SK-N-SH (cell line): Measurements from ENCODE around the gene CD34. TPM values are rescaled to one million over a fixed set of nuclear protein-coding genes. Genes with fewer than 3 reads are reported as not detected.

Experiments
- CTCF ChIA-PET: fragments of 300-600, 350-600 bp; formaldehyde crosslinking; extraction: SDS; loops from one replicate; lab custom pipeline; 2021; lab: Yijun Ruan, JAX
- POLR2A ChIA-PET: fragments of 350-600 bp; sonication (Branson Sonifier 250); formaldehyde crosslinking; extraction: SDS; loops from one replicate; lab custom pipeline; 2020; ENCODE audit warnings: antibody characterized with exemption, inconsistent platforms; lab: Yijun Ruan, JAX
- DNase-seq: peaks from one replicate; pipeline ENCODE4 v3.0.0; 2012
- H2AFZ ChIP-seq: fragments of 200-600 bp; sonication (generic); 2 replicates; pipeline ENCODE4 v1.8.1; 2016; ENCODE audit warnings: antibody characterized with exemption, mild to moderate bottlenecking, low read depth
- H3F3A ChIP-seq: fragments of 200-600 bp; sonication (generic); replicated peaks from 2 replicates; pipeline ENCODE3; 2016; ENCODE audit warnings: antibody characterized with exemption, mild to moderate bottlenecking; ENCODE audit not compliant: insufficient read depth
- H3K27ac ChIP-seq, 2 experiments: fragments of 200-500 bp in 1 of 2; fragments of 200-600 bp in 1 of 2; sonication (Bioruptor generic) in 1 of 2; sonication (generic), shearing (Covaris generic) in 1 of 2; 2 replicates each; pipeline versions ENCODE4 v1.5.1 to v1.6.1; 2014 to 2016; ENCODE audit warnings: low read depth in 2 of 2, inconsistent platforms in 1 of 2, low read length in 1 of 2, mild to moderate bottlenecking in 1 of 2, mixed read lengths in 1 of 2
- H3K27me3 ChIP-seq: fragments of 200-600 bp; sonication (generic), shearing (Covaris generic); 2 replicates; pipeline ENCODE4 v1.6.1; 2016; ENCODE audit warnings: mixed run types; ENCODE audit not compliant: insufficient read depth
- H3K36me3 ChIP-seq, 2 experiments: fragments of 200-500 bp in 1 of 2; fragments of 200-600 bp in 1 of 2; sonication (Bioruptor generic) in 1 of 2; sonication (generic) in 1 of 2; replicated peaks in 1 of 2; 2 replicates each; pipeline versions ENCODE3 to v1.5.1; 2014 to 2016; ENCODE audit warnings: low read length in 1 of 2, mild to moderate bottlenecking in 1 of 2; ENCODE audit not compliant: insufficient read depth in 2 of 2, control insufficient read depth in 1 of 2
- H3K4me1 ChIP-seq, 2 experiments: fragments of 200-500 bp in 1 of 2; fragments of 200-600 bp in 1 of 2; sonication (Bioruptor generic) in 1 of 2; sonication (generic), shearing (Covaris generic) in 1 of 2; 2 replicates each; pipeline versions ENCODE4 v1.5.1 to v1.6.1; 2014 to 2016; ENCODE audit warnings: low read depth in 1 of 2, low read length in 1 of 2, mixed run types in 1 of 2; ENCODE audit not compliant: insufficient read depth in 2 of 2, control insufficient read depth in 1 of 2
- H3K4me2 ChIP-seq: fragments of 200-600 bp; sonication (generic), shearing (Covaris generic); 2 replicates; pipeline ENCODE4 v1.6.1; 2017; ENCODE audit warnings: mixed run types
- H3K4me3 ChIP-seq, 2 experiments: fragments of 200-500 bp in 1 of 2; fragments of 200-600 bp in 1 of 2; sonication (Bioruptor generic) in 1 of 2; sonication (generic), shearing (Covaris generic) in 1 of 2; 2 replicates each; pipeline versions ENCODE4 v1.5.1 to v1.8.1; 2014 to 2016; ENCODE audit warnings: low read depth in 2 of 2, inconsistent platforms in 1 of 2, low read length in 1 of 2, mild to moderate bottlenecking in 1 of 2, mixed read lengths in 1 of 2, moderate library complexity in 1 of 2
- H3K79me2 ChIP-seq: fragments of 200-600 bp; sonication (generic); 2 replicates; pipeline ENCODE4 v1.8.1; 2017; ENCODE audit warnings: mild to moderate bottlenecking; ENCODE audit not compliant: insufficient read depth
- H3K9ac ChIP-seq: fragments of 200-600 bp; sonication (generic); 2 replicates; pipeline ENCODE4 v1.6.1; 2017; ENCODE audit warnings: mixed run types
- H3K9me2 ChIP-seq: fragments of 200-600 bp; sonication (generic); 2 replicates; pipeline ENCODE4 v1.6.1; 2017; ENCODE audit warnings: mixed run types
- H3K9me3 ChIP-seq: fragments of 200-600 bp; sonication (generic); 2 replicates; pipeline ENCODE4 v1.6.1; 2017; ENCODE audit warnings: mixed run types, mild to moderate bottlenecking, moderate library complexity
- H4K20me1 ChIP-seq: fragments of 200-600 bp; sonication (generic); 2 replicates; pipeline ENCODE4 v1.6.1; 2017; ENCODE audit warnings: mild to moderate bottlenecking, mixed run types; ENCODE audit not compliant: insufficient read depth
- CHD2 ChIP-seq: fragments of 150-350 bp; IDR thresholded peaks from 2 replicates; pipeline ENCODE4 v1.6.1; 2018; ENCODE audit warnings: low read length; ENCODE audit not compliant: partially characterized antibody
- ELF1 ChIP-seq: IDR thresholded peaks from 2 replicates; pipeline ENCODE4 v1.4.0; 2012
- FOSL2 ChIP-seq: IDR thresholded peaks from 2 replicates; pipeline ENCODE4 v1.4.0; 2012; ENCODE audit warnings: low read depth, mild to moderate bottlenecking, moderate library complexity, borderline replicate concordance
- FOXM1 ChIP-seq: IDR thresholded peaks from 2 replicates; pipeline ENCODE4 v1.4.0; 2012; ENCODE audit warnings: low read depth, mild to moderate bottlenecking
- JUND ChIP-seq: IDR thresholded peaks from 2 replicates; pipeline ENCODE4 v1.4.0; 2012
- MEF2A ChIP-seq: IDR thresholded peaks from 2 replicates; pipeline ENCODE4 v1.4.0; 2012; ENCODE audit warnings: low read depth, borderline replicate concordance
- MXI1 ChIP-seq: IDR thresholded peaks from 2 replicates; pipeline ENCODE4 v1.6.1; 2012; ENCODE audit warnings: mild to moderate bottlenecking, low read depth, low read length, improper control_type of control experiment
- NFIC ChIP-seq: IDR thresholded peaks from 2 replicates; pipeline ENCODE4 v1.4.0; 2012; ENCODE audit warnings: borderline replicate concordance
- POLR2AphosphoS5 ChIP-seq: IDR thresholded peaks from 2 replicates; pipeline ENCODE4 v1.6.1; 2012; ENCODE audit warnings: low read depth, low read length
- RCOR1 ChIP-seq: fragments of 150-350 bp; IDR thresholded peaks from 2 replicates; pipeline ENCODE4 v1.6.1; 2017; ENCODE audit warnings: antibody characterized with exemption, low read length
- RFX5 ChIP-seq: IDR thresholded peaks from 2 replicates; pipeline ENCODE4 v1.6.1; 2012; ENCODE audit warnings: mild to moderate bottlenecking, improper control_type of control experiment, low read length
- RXRA ChIP-seq: IDR thresholded peaks from 2 replicates; pipeline ENCODE4 v1.4.0; 2012; ENCODE audit warnings: low read depth, mild to moderate bottlenecking, borderline replicate concordance
- SIN3A ChIP-seq: IDR thresholded peaks from 2 replicates; pipeline ENCODE4 v1.6.1; 2012; ENCODE audit warnings: low read depth, mild to moderate bottlenecking, low read length, moderate library complexity, borderline replicate concordance
- TAF1 ChIP-seq: IDR thresholded peaks from 2 replicates; pipeline ENCODE4 v1.6.1; 2012; ENCODE audit warnings: low read depth, mild to moderate bottlenecking, low read length, moderate library complexity, borderline replicate concordance
- WGBS: methylation state at CpG from one replicate; pipeline ENCODE4 v1.1.6; 2017; ENCODE audit warnings: low lambda C conversion rate; 5-methylcytosine and 5-hydroxymethylcytosine counted together
- polyA plus RNA-seq, 3 experiments: library from polyadenylated mRNA; depleted of rRNA; stranded (reverse); fragments of >200 nt; gene quantifications; 2 replicates each; pipeline ENCODE4 v1.2.3, GENCODE V29; 2012
- TF ChIP-seq, protein P1 (sequence below): IDR thresholded peaks from 2 replicates; pipeline ENCODE4; 2012
- TF ChIP-seq, protein P2 (sequence below): IDR thresholded peaks from 2 replicates; pipeline ENCODE4 v1.4.0; 2012; ENCODE audit warnings: low read depth
- TF ChIP-seq, protein P3 (sequence below): fragments of 150-350 bp; IDR thresholded peaks from 2 replicates; pipeline ENCODE4 v1.6.1; 2017; ENCODE audit warnings: antibody characterized with exemption, low read length, low read depth, borderline replicate concordance
- TF ChIP-seq, protein P4 (sequence below): fragments of 150-350 bp; IDR thresholded peaks from 2 replicates; pipeline ENCODE4 v1.6.1; 2016; ENCODE audit warnings: mild to moderate bottlenecking, low read depth, low read length

Gene CD34
- polyA plus RNA-seq, 1 of the 3 experiments (the other 2 are of a cell fraction): 0.59 TPM

DNA sequence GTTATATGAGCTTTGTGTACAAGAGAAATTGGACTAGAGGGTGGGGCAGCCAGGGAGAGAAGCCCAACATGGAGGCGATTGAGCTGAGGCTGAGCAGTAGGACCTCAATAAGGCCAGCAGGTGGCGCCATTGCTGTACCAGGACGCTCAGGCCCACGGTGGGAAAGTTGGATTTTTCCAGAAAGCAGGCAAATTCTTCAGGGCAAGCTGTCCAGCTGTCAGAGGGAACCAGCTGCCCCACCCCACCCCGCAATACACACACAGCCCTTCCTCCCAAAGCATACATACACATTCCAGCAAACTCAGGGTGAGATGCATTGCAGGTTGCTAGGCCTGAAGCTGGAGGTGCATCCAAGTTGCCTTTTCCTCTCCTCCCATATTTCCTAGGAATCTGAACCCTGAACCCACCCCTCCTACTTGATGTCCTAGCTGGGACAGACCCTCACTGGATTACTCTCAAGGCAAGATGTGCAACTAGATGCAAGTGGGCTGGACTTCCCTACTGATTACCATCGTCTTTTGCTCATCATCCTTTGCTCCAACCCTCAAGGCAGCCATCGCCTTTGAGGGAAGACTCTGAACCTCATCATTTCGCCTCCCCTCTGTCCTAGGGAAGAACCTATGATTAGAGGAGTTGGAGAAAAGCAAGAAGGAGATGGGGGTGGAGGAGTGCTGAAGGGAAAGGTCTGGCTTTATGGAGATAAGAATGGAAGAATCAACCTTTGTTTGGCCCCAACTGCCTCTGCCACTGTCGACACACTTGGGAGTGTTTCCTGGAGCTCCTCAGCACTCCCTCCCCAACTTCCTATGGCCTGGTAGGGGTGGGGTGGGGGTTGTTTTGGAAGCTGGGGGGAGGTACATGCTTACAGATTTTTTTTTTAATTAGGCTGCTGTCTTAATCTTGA, 25.5 kb downstream of the CD34 start (continued):
- TF ChIP-seq, protein P1, sequence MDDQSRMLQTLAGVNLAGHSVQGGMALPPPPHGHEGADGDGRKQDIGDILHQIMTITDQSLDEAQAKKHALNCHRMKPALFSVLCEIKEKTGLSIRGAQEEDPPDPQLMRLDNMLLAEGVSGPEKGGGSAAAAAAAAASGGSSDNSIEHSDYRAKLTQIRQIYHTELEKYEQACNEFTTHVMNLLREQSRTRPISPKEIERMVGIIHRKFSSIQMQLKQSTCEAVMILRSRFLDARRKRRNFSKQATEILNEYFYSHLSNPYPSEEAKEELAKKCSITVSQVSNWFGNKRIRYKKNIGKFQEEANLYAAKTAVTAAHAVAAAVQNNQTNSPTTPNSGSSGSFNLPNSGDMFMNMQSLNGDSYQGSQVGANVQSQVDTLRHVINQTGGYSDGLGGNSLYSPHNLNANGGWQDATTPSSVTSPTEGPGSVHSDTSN: no peak
- TF ChIP-seq, protein P2, sequence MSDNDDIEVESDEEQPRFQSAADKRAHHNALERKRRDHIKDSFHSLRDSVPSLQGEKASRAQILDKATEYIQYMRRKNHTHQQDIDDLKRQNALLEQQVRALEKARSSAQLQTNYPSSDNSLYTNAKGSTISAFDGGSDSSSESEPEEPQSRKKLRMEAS: 0 out of 2 replicates have a peak, but pooled peaks have one; percentile 16
- TF ChIP-seq RXRA: no peak
- no peak for TF ChIP-seq FOSL2
- TF ChIP-seq RCOR1: no peak
- TF ChIP-seq, protein P3, sequence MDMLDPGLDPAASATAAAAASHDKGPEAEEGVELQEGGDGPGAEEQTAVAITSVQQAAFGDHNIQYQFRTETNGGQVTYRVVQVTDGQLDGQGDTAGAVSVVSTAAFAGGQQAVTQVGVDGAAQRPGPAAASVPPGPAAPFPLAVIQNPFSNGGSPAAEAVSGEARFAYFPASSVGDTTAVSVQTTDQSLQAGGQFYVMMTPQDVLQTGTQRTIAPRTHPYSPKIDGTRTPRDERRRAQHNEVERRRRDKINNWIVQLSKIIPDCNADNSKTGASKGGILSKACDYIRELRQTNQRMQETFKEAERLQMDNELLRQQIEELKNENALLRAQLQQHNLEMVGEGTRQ: no peak
- no peak for TF ChIP-seq JUND
- TF ChIP-seq SIN3A: no peak
- TF ChIP-seq ELF1: no peak
- no peak for TF ChIP-seq MEF2A
- TF ChIP-seq, all 33 proteins: peak for 6

DNA sequence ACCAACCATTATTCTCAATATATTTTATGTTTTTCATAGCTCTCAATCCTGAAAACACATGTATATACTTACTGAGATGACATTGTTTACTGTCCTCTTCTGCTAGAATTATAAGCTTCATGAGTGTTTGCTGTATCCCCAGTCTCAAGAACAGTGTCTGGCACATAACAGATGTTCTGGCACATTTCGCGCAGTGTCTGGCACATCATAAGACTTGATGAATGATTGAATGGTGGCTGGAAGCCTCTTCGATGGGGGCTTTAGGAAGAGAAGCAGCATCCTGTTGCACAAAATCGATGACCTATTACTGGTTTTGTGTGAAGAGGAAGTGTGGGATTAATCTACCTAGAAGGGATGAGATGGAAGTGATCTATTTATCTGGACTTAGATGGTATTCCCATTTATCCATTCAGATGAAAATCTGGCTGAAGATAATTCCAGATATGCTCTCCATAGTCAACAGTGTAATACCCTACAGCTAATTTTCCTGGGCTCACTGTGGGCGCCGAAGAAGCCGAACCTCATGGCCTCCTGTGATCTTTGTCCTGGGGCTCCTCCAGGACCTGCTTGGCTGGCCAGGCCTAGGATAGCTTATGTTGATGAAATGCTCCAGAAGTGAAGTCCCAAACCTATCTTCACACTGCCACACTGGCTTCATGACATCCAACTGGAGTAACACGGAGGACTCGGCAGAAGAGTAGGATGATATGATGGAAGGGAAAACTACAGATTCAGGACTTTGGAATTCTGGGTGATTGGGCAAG, 26.5 kb downstream of the CD34 start:
- ChIA-PET POLR2A (interaction anchor here (3.0 kb wide), 1 partner anchor 79 kb away, joined by 20 read pairs; no protein-coding TSS in a partner anchor), CTCF (interaction anchor here (0.6 to 7.9 kb wide), 47 partner anchors 9 to 383 kb away, joined by 3 to 181 read pairs (median 5); partner anchors contain the start of genes CD34 and PLXNA2)
- Histone ChIP-seq H3K4me3 (no peak overlapping the region), H3K4me2 (no peak overlapping the region), H4K20me1 (no peaks in the 10 kb centered on the region), H3K9me3 (no peaks in the 10 kb centered on the region), H2AFZ (peak overlapping the region; percentile 86; the same call in 1 of the 2 replicates), H3K9me2 (no peaks in the 10 kb centered on the region), H3K27me3 (no peaks in the 10 kb centered on the region; the same call in 1 of the 2 replicates), H3K9ac (no peak overlapping the region), H3K4me1 (peaks cover 2 to 9% of the 10 kb centered on the region in 2 experiments; a peak in 2 of 4 replicates), H3K36me3 (no peaks in the 10 kb centered on the region), H3K27ac (no peak overlapping the region), H3F3A (no peaks in the 10 kb centered on the region), H3K79me2 (no peaks in the 10 kb centered on the region)
- DNase-seq: no peak
- 76% methylated on average over 9 of the region's 9 CpGs for WGBS
- TF ChIP-seq POLR2AphosphoS5 (no peak), FOXM1 (no peak), TAF1 (no peak), RFX5 (no peak), RXRA (no peak), MEF2A (no peak), CHD2 (no peak), FOSL2 (no peak), NFIC (no peak), MXI1 (no peak), SIN3A (no peak)
- TF ChIP-seq, protein P1: no peak
- TF ChIP-seq, protein P2: no peak
- TF ChIP-seq, protein P4, sequence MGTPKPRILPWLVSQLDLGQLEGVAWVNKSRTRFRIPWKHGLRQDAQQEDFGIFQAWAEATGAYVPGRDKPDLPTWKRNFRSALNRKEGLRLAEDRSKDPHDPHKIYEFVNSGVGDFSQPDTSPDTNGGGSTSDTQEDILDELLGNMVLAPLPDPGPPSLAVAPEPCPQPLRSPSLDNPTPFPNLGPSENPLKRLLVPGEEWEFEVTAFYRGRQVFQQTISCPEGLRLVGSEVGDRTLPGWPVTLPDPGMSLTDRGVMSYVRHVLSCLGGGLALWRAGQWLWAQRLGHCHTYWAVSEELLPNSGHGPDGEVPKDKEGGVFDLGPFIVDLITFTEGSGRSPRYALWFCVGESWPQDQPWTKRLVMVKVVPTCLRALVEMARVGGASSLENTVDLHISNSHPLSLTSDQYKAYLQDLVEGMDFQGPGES: no peak
